SK-N-SH (cell line): ENCODE data around the gene RRBP1.

Experiments used
- CHD2 ChIP-seq: fragments of 150-350 bp; IDR thresholded peaks from 2 replicates; pipeline ENCODE4 v1.6.1; 2018; ENCODE audit warnings: low read length; ENCODE audit not compliant: partially characterized antibody
- SIN3A ChIP-seq: IDR thresholded peaks from 2 replicates; pipeline ENCODE4 v1.6.1; 2012; ENCODE audit warnings: low read depth, mild to moderate bottlenecking, low read length, moderate library complexity, borderline replicate concordance
- TF ChIP-seq, protein P1 (sequence below): fragments of 200-600 bp; sonication (generic); IDR thresholded peaks from 2 replicates; pipeline ENCODE4 v1.6.1; 2017; ENCODE audit warnings: antibody characterized with exemption, mild to moderate bottlenecking, moderate library complexity
- TF ChIP-seq, protein P2 (sequence below): IDR thresholded peaks from 2 replicates; pipeline ENCODE4 v1.6.1; 2012; ENCODE audit warnings: mild to moderate bottlenecking, low read depth, low read length, moderate library complexity

DNA sequence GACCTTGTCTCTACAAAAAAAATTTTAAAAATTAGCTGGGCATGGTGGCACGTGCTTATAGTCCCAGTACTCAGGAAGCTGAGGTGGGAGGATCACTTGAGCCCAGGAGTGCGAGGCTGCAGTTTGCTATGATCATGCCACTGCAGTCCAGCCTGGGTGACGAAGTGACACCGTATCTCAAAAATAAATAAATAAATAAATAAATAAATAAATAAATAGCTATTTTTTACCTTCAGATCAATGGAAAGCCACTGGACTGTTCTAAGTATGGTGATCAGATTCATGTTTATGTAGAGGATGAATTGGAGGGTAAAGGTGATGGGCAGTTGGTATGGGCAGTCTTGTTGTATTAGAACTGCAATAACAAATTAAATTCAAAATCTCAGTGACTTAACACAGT lies 88.1 kb downstream of the RRBP1 start:
- TF ChIP-seq, protein P1, sequence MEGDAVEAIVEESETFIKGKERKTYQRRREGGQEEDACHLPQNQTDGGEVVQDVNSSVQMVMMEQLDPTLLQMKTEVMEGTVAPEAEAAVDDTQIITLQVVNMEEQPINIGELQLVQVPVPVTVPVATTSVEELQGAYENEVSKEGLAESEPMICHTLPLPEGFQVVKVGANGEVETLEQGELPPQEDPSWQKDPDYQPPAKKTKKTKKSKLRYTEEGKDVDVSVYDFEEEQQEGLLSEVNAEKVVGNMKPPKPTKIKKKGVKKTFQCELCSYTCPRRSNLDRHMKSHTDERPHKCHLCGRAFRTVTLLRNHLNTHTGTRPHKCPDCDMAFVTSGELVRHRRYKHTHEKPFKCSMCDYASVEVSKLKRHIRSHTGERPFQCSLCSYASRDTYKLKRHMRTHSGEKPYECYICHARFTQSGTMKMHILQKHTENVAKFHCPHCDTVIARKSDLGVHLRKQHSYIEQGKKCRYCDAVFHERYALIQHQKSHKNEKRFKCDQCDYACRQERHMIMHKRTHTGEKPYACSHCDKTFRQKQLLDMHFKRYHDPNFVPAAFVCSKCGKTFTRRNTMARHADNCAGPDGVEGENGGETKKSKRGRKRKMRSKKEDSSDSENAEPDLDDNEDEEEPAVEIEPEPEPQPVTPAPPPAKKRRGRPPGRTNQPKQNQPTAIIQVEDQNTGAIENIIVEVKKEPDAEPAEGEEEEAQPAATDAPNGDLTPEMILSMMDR, result no peak
- TF ChIP-seq CHD2 (no peak), SIN3A (no peak)
- TF ChIP-seq, protein P2, sequence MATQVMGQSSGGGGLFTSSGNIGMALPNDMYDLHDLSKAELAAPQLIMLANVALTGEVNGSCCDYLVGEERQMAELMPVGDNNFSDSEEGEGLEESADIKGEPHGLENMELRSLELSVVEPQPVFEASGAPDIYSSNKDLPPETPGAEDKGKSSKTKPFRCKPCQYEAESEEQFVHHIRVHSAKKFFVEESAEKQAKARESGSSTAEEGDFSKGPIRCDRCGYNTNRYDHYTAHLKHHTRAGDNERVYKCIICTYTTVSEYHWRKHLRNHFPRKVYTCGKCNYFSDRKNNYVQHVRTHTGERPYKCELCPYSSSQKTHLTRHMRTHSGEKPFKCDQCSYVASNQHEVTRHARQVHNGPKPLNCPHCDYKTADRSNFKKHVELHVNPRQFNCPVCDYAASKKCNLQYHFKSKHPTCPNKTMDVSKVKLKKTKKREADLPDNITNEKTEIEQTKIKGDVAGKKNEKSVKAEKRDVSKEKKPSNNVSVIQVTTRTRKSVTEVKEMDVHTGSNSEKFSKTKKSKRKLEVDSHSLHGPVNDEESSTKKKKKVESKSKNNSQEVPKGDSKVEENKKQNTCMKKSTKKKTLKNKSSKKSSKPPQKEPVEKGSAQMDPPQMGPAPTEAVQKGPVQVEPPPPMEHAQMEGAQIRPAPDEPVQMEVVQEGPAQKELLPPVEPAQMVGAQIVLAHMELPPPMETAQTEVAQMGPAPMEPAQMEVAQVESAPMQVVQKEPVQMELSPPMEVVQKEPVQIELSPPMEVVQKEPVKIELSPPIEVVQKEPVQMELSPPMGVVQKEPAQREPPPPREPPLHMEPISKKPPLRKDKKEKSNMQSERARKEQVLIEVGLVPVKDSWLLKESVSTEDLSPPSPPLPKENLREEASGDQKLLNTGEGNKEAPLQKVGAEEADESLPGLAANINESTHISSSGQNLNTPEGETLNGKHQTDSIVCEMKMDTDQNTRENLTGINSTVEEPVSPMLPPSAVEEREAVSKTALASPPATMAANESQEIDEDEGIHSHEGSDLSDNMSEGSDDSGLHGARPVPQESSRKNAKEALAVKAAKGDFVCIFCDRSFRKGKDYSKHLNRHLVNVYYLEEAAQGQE, result no peak
